Uterus (tissue), 4 donors: ENCODE measurements around the gene GPR68. TPM values are rescaled to one million over a fixed set of nuclear protein-coding genes. Genes with fewer than 3 reads are reported as not detected.

Experiments
- DNase-seq, 2 donors: peaks; one replicate each; pipeline ENCODE4 v3.0.0-alpha.2; 2019 to 2020
- H3K27ac ChIP-seq, 2 donors: fragments of 200-600 bp; sonication (generic); 1 replicate in 1 of 2; 2 replicates in 1 of 2; pipeline ENCODE4 v1.5.1; 2016 to 2018
- H3K27me3 ChIP-seq, 2 donors: fragments of 200-600 bp; sonication (generic); one replicate each; pipeline ENCODE4 v1.5.1; 2018 to 2019; ENCODE audit warnings: control low read depth in 1 of 2
- H3K36me3 ChIP-seq, 2 donors: fragments of 200-600 bp; sonication (generic); one replicate each; pipeline ENCODE4 v1.5.1; 2019; ENCODE audit warnings: control low read depth in 1 of 2
- H3K4me1 ChIP-seq, 2 donors: fragments of 200-600 bp; sonication (generic); one replicate each; pipeline ENCODE4 v1.5.1; 2018 to 2019; ENCODE audit warnings: control low read depth in 1 of 2
- H3K4me3 ChIP-seq, 2 donors: fragments of 200-600 bp; sonication (generic); 1 replicate in 1 of 2; 2 replicates in 1 of 2; pipeline ENCODE4 v1.5.1; 2018 to 2019; ENCODE audit warnings: mild to moderate bottlenecking in 1 of 2
- H3K9me3 ChIP-seq, 2 donors: fragments of 200-600 bp; sonication (generic); one replicate each; pipeline ENCODE4 v1.5.1; 2019; ENCODE audit warnings: control low read depth in 1 of 2
- CTCF ChIP-seq, 4 experiments: fragments of 200-600 bp in 2 of 4; fragments of 450-650 bp in 2 of 4; sonication (generic) in 2 of 4; IDR thresholded peaks; one replicate each; pipeline ENCODE4 v1.5.1; 2016 to 2019; ENCODE audit warnings: antibody characterized with exemption in 4 of 4, mild to moderate bottlenecking in 2 of 4, moderate library complexity in 1 of 4
- POLR2A ChIP-seq, 2 donors: fragments of 450-650 bp; IDR thresholded peaks; one replicate each; pipeline ENCODE4 v1.6.1; 2016; ENCODE audit warnings: antibody characterized with exemption in 2 of 2, mild to moderate bottlenecking in 1 of 2, moderate library complexity in 1 of 2
- intact Hi-C: fragments of 100-400 bp; cut with DNase I; formaldehyde crosslinking; loops from one replicate; pipeline ENCODE4 v1.15.1; 2023; ENCODE audit warnings: low total_unique reads
- total RNA-seq, 4 donors: library from RNA; depleted of rRNA in 3 of 4; stranded (reverse); fragments of >200 nt in 3 of 4; gene quantifications; one replicate each; pipeline versions ENCODE4 v1.1.0 to v1.2.4, GENCODE V29; 2014 to 2023
- donor health status: DM: yes; HTN: yes; CAD: no.

Gene GPR68
- total RNA-seq, 4 donors from 2014 or later, result 0.48 to 0.98 TPM; not detected in 2

GRCh38 chr14:91216731-91217226, 27.7 kb downstream of the GPR68 start:
- H3K4me3 ChIP-seq, result no peak overlapping the region
- intact Hi-C loops, result no loop called here
- DNase-seq, result no peak
- H3K36me3 ChIP-seq, result no peaks in the 10 kb centered on the region
- no peaks in the 10 kb centered on the region for H3K4me1 ChIP-seq
- no peaks in the 10 kb centered on the region for H3K27me3 ChIP-seq
- no peak for TF ChIP-seq POLR2A (IDR thresholded peaks at IDR 0.05)
- TF ChIP-seq CTCF (IDR thresholded peaks at IDR 0.05), result no peak
- H3K9me3 ChIP-seq, result no peaks in the 10 kb centered on the region
- H3K27ac ChIP-seq, result no peak overlapping the region

- Histone ChIP-seq H3K4me3 (no peak overlapping the region), H3K9me3 (peaks cover 0 to 2% of the 10 kb centered on the region in 2 donors), H3K27me3 (no peaks in the 10 kb centered on the region), H3K27ac (no peak overlapping the region), H3K4me1 (no peaks in the 10 kb centered on the region), H3K36me3 (no peaks in the 10 kb centered on the region)
- TF ChIP-seq POLR2A (IDR thresholded peaks at IDR 0.05) (no peak), CTCF (IDR thresholded peaks at IDR 0.05) (no peak)
- no peak for DNase-seq
- intact Hi-C loops, result no loop called here
These were observed 29.1 kb downstream of the GPR68 start for GRCh38 chr14:91215381-91215780.

GRCh38 chr14:91214306-91214705, 30.2 kb downstream of the GPR68 start:
- no peaks in the 10 kb centered on the region for H3K36me3 ChIP-seq
- intact Hi-C loops, result no loop called here
- H3K27ac ChIP-seq, result no peak overlapping the region
- TF ChIP-seq POLR2A (IDR thresholded peaks at IDR 0.05) (no peak), CTCF (IDR thresholded peaks at IDR 0.05) (no peak)
- H3K4me3 ChIP-seq, result no peak overlapping the region
- peaks cover 0 to 6% of the 10 kb centered on the region in 2 donors for H3K9me3 ChIP-seq
- H3K4me1 ChIP-seq, result no peaks in the 10 kb centered on the region
- H3K27me3 ChIP-seq, result no peaks in the 10 kb centered on the region
- no peak for DNase-seq

- Histone ChIP-seq H3K4me3 (no peak overlapping the region), H3K27ac (no peak overlapping the region), H3K27me3 (no peaks in the 10 kb centered on the region), H3K36me3 (no peaks in the 10 kb centered on the region), H3K9me3 (peaks cover 0 to 6% of the 10 kb centered on the region in 2 donors), H3K4me1 (no peaks in the 10 kb centered on the region)
- TF ChIP-seq POLR2A (IDR thresholded peaks at IDR 0.05) (no peak), CTCF (IDR thresholded peaks at IDR 0.05) (no peak)
- no peak for DNase-seq
- intact Hi-C loops, result no loop called here
These were observed 33.5 kb downstream of the GPR68 start for GRCh38 chr14:91211017-91211416.

- TF ChIP-seq CTCF (IDR thresholded peaks at IDR 0.05) (no peak), POLR2A (IDR thresholded peaks at IDR 0.05) (no peak)
- Histone ChIP-seq H3K36me3 (no peaks in the 10 kb centered on the region), H3K4me3 (no peak overlapping the region), H3K27ac (no peak overlapping the region), H3K4me1 (no peaks in the 10 kb centered on the region), H3K9me3 (peaks cover 0 to 6% of the 10 kb centered on the region in 2 donors), H3K27me3 (no peaks in the 10 kb centered on the region)
- no peak for DNase-seq
- intact Hi-C loops, result no loop called here
These were observed 37.5 kb downstream of the GPR68 start for GRCh38 chr14:91207008-91207407.
